ENCODE data around the gene MAP2K7.

The MAP2K7 gene
- long read RNA-seq, partial matches to known transcripts = 0 of 3 reads
- long read RNA-seq, other reads (novel, unspliced or antisense) = 1 of 3 reads

DNA sequence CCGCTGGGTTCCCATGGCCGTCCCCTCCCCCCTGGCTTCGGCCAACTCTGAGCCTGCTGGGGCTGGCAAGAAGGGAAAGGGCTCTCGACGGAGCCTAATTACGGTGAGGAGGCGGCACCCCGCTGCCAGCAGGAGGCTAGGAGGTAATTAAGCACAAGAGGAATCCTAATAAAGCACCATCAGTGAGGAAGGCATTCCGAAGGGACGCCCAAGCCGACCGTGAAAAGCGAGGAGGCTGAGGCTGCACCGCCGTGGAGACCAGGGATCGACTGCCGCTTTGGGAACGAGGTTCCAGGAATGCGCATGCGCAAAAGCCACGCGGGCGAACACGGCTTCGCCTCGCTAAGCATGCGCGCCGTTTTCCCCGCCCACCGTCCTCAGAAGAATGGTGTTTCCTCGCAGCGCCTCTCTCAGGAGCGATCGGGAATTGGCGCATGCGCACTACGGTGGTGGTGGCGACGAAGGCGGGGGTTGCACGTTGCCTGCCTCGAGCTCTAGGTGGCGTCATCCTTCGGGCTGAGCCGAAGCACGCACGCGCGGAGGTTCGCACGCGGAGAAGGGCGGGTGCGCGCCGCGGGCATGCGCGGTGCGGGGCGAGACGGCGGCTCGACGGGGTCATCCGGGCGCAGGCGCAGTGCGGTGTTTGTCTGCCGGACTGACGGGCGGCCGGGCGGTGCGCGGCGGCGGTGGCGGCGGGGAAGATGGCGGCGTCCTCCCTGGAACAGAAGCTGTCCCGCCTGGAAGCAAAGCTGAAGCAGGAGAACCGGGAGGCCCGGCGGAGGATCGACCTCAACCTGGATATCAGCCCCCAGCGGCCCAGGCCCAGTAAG, at the start of gene MAP2K7:
Gene MAP2K7, plus strand, starts transcription at position 634 of the 830 bp plus-strand sequence. Its CDS starts 68 bp downstream, at position 702.
- peak; percentile 98 to 100 for DNase-seq (ENCODE audit: low read depth in 1 of 2, low spot score in 1 of 2)
- TF ChIP-seq SPI1 (IDR thresholded peaks at IDR 0.05; ENCODE audit: borderline replicate concordance, low read depth) (no peak), POLR2AphosphoS5 (IDR thresholded peaks at IDR 0.05; ENCODE audit: low read depth) (peak; percentile 88), GABPA (IDR thresholded peaks at IDR 0.05; ENCODE audit: low read depth) (no peak)
- TF ChIP-seq, protein P1, sequence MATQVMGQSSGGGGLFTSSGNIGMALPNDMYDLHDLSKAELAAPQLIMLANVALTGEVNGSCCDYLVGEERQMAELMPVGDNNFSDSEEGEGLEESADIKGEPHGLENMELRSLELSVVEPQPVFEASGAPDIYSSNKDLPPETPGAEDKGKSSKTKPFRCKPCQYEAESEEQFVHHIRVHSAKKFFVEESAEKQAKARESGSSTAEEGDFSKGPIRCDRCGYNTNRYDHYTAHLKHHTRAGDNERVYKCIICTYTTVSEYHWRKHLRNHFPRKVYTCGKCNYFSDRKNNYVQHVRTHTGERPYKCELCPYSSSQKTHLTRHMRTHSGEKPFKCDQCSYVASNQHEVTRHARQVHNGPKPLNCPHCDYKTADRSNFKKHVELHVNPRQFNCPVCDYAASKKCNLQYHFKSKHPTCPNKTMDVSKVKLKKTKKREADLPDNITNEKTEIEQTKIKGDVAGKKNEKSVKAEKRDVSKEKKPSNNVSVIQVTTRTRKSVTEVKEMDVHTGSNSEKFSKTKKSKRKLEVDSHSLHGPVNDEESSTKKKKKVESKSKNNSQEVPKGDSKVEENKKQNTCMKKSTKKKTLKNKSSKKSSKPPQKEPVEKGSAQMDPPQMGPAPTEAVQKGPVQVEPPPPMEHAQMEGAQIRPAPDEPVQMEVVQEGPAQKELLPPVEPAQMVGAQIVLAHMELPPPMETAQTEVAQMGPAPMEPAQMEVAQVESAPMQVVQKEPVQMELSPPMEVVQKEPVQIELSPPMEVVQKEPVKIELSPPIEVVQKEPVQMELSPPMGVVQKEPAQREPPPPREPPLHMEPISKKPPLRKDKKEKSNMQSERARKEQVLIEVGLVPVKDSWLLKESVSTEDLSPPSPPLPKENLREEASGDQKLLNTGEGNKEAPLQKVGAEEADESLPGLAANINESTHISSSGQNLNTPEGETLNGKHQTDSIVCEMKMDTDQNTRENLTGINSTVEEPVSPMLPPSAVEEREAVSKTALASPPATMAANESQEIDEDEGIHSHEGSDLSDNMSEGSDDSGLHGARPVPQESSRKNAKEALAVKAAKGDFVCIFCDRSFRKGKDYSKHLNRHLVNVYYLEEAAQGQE (IDR thresholded peaks at IDR 0.05; ENCODE audit: insufficient replicate concordance, low read depth) = no peak
- TF ChIP-seq, protein P2, sequence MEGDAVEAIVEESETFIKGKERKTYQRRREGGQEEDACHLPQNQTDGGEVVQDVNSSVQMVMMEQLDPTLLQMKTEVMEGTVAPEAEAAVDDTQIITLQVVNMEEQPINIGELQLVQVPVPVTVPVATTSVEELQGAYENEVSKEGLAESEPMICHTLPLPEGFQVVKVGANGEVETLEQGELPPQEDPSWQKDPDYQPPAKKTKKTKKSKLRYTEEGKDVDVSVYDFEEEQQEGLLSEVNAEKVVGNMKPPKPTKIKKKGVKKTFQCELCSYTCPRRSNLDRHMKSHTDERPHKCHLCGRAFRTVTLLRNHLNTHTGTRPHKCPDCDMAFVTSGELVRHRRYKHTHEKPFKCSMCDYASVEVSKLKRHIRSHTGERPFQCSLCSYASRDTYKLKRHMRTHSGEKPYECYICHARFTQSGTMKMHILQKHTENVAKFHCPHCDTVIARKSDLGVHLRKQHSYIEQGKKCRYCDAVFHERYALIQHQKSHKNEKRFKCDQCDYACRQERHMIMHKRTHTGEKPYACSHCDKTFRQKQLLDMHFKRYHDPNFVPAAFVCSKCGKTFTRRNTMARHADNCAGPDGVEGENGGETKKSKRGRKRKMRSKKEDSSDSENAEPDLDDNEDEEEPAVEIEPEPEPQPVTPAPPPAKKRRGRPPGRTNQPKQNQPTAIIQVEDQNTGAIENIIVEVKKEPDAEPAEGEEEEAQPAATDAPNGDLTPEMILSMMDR (IDR thresholded peaks at IDR 0.05; ENCODE audit: insufficient read depth, low read length) = peak; percentile 65
- Histone ChIP-seq H3K27me3 (ENCODE audit: insufficient read depth, poor library complexity, severe bottlenecking) (no peaks in the 10 kb centered on the region), H3K27ac (replicated peaks) (peak within 1 kb of the TSS; percentile 67), H3K4me3 (replicated peaks; ENCODE audit: insufficient read depth, low read length) (peak within 1 kb of the TSS; percentile 97)

DNA sequence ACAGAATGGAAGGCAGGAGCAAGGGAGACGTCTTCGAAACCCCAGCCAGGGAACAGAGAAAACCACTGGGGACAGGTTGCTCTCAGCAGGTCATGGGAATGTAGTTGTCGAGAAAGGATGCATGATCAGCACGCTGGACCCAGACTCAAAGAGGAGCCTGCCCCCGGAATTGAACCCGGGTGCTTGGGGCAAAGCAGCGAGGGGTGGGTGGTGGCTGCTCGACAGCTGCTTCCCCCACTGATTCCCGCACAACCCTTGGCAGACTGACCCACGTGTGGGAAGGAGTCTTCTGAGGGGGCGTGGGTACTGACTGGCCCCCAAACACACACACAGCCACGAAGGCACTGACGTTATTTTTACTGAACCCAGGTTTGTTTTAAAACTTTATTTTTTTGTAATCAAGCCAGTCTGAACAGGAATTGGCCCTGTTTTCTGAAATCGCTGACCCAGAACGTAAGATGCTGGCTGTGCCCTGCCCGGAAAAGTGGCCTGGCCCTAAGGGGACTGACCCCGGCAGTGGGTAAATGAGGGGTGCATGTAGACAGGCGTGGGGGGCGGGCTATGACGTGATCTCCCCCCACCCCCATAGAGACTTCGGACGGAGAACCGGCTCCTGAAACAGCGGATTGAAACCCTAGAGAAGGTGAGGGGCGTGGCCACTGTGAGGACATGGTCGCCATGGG, 48.1 kb upstream of the MAP2K7 start:
- Histone ChIP-seq H3K4me3 (replicated peaks; ENCODE audit: insufficient read depth, low read length) (no peak overlapping the region), H3K27ac (replicated peaks) (no peak overlapping the region), H3K27me3 (ENCODE audit: insufficient read depth, poor library complexity, severe bottlenecking) (no peaks in the 10 kb centered on the region)
- no peak for DNase-seq (ENCODE audit: low read depth in 1 of 2, low spot score in 1 of 2)
- TF ChIP-seq SPI1 (IDR thresholded peaks at IDR 0.05; ENCODE audit: borderline replicate concordance, low read depth) (no peak), POLR2AphosphoS5 (IDR thresholded peaks at IDR 0.05; ENCODE audit: low read depth) (no peak), GABPA (IDR thresholded peaks at IDR 0.05; ENCODE audit: low read depth) (no peak)
- TF ChIP-seq, protein P1 (IDR thresholded peaks at IDR 0.05; ENCODE audit: insufficient replicate concordance, low read depth) = no peak
- TF ChIP-seq, protein P2 (IDR thresholded peaks at IDR 0.05; ENCODE audit: insufficient read depth, low read length) = no peak

DNA sequence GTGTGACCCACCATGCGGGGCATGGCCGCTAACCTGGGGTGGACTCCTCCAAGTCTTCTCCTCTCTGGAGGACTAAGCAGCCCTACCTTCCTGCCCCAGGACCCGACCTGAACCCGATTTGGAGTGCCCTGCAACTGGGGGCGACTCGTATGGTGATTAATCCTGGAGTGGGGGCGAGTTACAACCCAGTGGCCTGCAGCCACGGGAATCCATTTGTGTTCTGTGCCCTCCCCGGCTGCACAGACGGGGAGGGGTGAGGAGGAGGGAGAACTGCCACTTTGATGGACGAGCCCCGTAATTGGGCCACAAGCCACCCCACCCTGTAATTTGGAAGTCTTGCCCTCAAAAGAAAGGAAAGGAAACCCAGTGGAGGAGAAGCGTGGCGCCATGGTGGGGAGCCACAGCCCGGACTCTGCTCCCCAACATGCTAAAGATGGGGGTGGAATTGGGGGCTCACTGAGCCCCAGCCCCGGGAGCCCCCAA, 47.5 kb upstream of the MAP2K7 start:
- H3K27ac ChIP-seq (replicated peaks) = no peak overlapping the region
- no peak for DNase-seq (ENCODE audit: low read depth in 1 of 2, low spot score in 1 of 2)
- TF ChIP-seq, protein P1 (IDR thresholded peaks at IDR 0.05; ENCODE audit: insufficient replicate concordance, low read depth) = no peak
- TF ChIP-seq, protein P2 (IDR thresholded peaks at IDR 0.05; ENCODE audit: insufficient read depth, low read length) = no peak
- no peak for TF ChIP-seq POLR2AphosphoS5 (IDR thresholded peaks at IDR 0.05; ENCODE audit: low read depth)
- TF ChIP-seq GABPA (IDR thresholded peaks at IDR 0.05; ENCODE audit: low read depth) = no peak
- TF ChIP-seq SPI1 (IDR thresholded peaks at IDR 0.05; ENCODE audit: borderline replicate concordance, low read depth) = no peak
- H3K27me3 ChIP-seq (ENCODE audit: insufficient read depth, poor library complexity, severe bottlenecking) = no peaks in the 10 kb centered on the region
- no peak overlapping the region for H3K4me3 ChIP-seq (replicated peaks; ENCODE audit: insufficient read depth, low read length)
